Keratinocyte (primary cell): Measurements from ENCODE around the gene IQSEC2. TPM values are rescaled to one million over a fixed set of nuclear protein-coding genes. Genes with fewer than 3 reads are reported as not detected.

Experiments
- DNase-seq: peaks from one replicate; pipeline ENCODE4 v3.0.0-alpha.2; 2011; ENCODE audit warnings: low read depth, missing footprints, low spot score
- FAIRE-seq: peaks from 2 replicates; lab custom pipeline; 2011; peaks lifted over from hg19 to GRCh38; lab: Jason Lieb, UNC
- H2AFZ ChIP-seq: 2 replicates; pipeline ENCODE4 v1.6.0; 2012; ENCODE audit warnings: low read length, control low read depth, inconsistent platforms; ENCODE audit not compliant: control insufficient read depth
- H3K27ac ChIP-seq: 2 replicates; pipeline ENCODE4 v1.5.1; 2011; ENCODE audit warnings: low read length; ENCODE audit not compliant: control insufficient read depth, insufficient read depth
- H3K27me3 ChIP-seq: 3 replicates; pipeline ENCODE4 v1.6.0; 2011; ENCODE audit warnings: low read length; ENCODE audit not compliant: control insufficient read depth, insufficient read depth; ENCODE audit errors: extremely low read depth
- H3K36me3 ChIP-seq, 2 experiments: 2 replicates in 1 of 2; 3 replicates in 1 of 2; pipeline ENCODE4 v1.5.1; 2011; ENCODE audit warnings: low read length in 2 of 2, mild to moderate bottlenecking in 1 of 2; ENCODE audit not compliant: control insufficient read depth in 2 of 2, insufficient read depth in 2 of 2; ENCODE audit errors: extremely low read depth in 1 of 2
- H3K4me1 ChIP-seq: 3 replicates; pipeline ENCODE4 v1.5.1; 2011; ENCODE audit warnings: low read length; ENCODE audit not compliant: control insufficient read depth, insufficient read depth; ENCODE audit errors: extremely low read depth
- H3K4me2 ChIP-seq: 3 replicates; pipeline ENCODE4 v1.6.0; 2011; ENCODE audit warnings: low read depth, low read length; ENCODE audit not compliant: control insufficient read depth, insufficient read depth; ENCODE audit errors: extremely low read depth
- H3K4me3 ChIP-seq, 3 experiments: fragments of 200-600 bp in 1 of 3; sonication (generic) in 1 of 3; 2 replicates in 2 of 3; 3 replicates in 1 of 3; pipeline ENCODE4 v1.5.1; 2011 to 2016; ENCODE audit warnings: low read length in 3 of 3, mild to moderate bottlenecking in 3 of 3, control low read depth in 2 of 3, inconsistent platforms in 1 of 3, low read depth in 1 of 3, mixed read lengths in 1 of 3, mixed run types in 1 of 3, moderate library complexity in 1 of 3; ENCODE audit not compliant: control insufficient read depth in 2 of 3, insufficient read depth in 2 of 3; ENCODE audit errors: extremely low read depth in 1 of 3
- H3K79me2 ChIP-seq: 2 replicates; pipeline ENCODE4 v1.6.0; 2012; ENCODE audit warnings: low read length; ENCODE audit not compliant: control insufficient read depth, insufficient read depth
- H3K9ac ChIP-seq: 3 replicates; pipeline ENCODE4 v1.6.0; 2011; ENCODE audit warnings: low read length; ENCODE audit not compliant: control insufficient read depth, insufficient read depth; ENCODE audit errors: extremely low read depth
- H3K9me1 ChIP-seq: 3 replicates; pipeline ENCODE4 v1.6.0; 2011; ENCODE audit warnings: low read length; ENCODE audit not compliant: control insufficient read depth, insufficient read depth; ENCODE audit errors: extremely low read depth
- H3K9me3 ChIP-seq: 2 replicates; pipeline ENCODE4 v1.5.1; 2012; ENCODE audit warnings: low read depth, low read length; ENCODE audit not compliant: control insufficient read depth
- H4K20me1 ChIP-seq: 3 replicates; pipeline ENCODE4 v1.6.0; 2011; ENCODE audit warnings: low read length; ENCODE audit not compliant: control insufficient read depth, insufficient read depth; ENCODE audit errors: extremely low read depth
- CTCF ChIP-seq, 3 experiments: IDR thresholded peaks in 1 of 3; conservative IDR thresholded peaks in 1 of 3; optimal IDR thresholded peaks in 1 of 3; 2 replicates in 2 of 3; 3 replicates in 1 of 3; pipeline versions ENCODE3 to v1.5.1; 2011; ENCODE audit warnings: low read length in 3 of 3, mild to moderate bottlenecking in 3 of 3, moderate library complexity in 2 of 3, control low read depth in 1 of 3, inconsistent platforms in 1 of 3; ENCODE audit not compliant: insufficient read depth in 2 of 3; ENCODE audit errors: extremely low read depth in 1 of 3
- EZH2 ChIP-seq: IDR thresholded peaks from one replicate; pipeline ENCODE4 v1.6.1; 2012; ENCODE audit warnings: inconsistent platforms, mild to moderate bottlenecking, low read length, moderate library complexity
- dilution Hi-C: fragments of 300-500 bp; cut with MboI; formaldehyde crosslinking; loops from one replicate; pipeline ENCODE4 v1.7.0; 2020; ENCODE audit warnings: low sequenced_read_pairs; ENCODE audit not compliant: extremely low pct_ligation_motif_present
- polyA plus RNA-seq, 5 experiments: library from polyadenylated mRNA; depleted of rRNA in 3 of 5; stranded (reverse) in 3 of 5; stranded (forward) in 1 of 5; unstranded in 1 of 5; fragments of >200 nt; gene quantifications; 1 replicate in 1 of 5; 2 replicates in 3 of 5; 3 replicates in 1 of 5; pipeline versions ENCODE4 v1.2.1 to v1.2.3, GENCODE V29; 2011 to 2012; ENCODE audit warnings: missing spikeins in 2 of 5, low read depth in 1 of 5, low replicate concordance in 1 of 5

Gene IQSEC2
- polyA plus RNA-seq, 1 donor (not counting 4 experiments of a cell fraction or from before 2014, with no cell fraction given), result 4.7 TPM

GRCh38 chrX:53265771-53266574 is 15.4 kb downstream of the IQSEC2 start:
- H3K4me1 ChIP-seq, result peaks cover 37% of the 10 kb centered on the region
- H3K79me2 ChIP-seq, result no peaks in the 10 kb centered on the region
- no peak overlapping the region for H3K9ac ChIP-seq
- H3K9me1 ChIP-seq, result no peaks in the 10 kb centered on the region
- no peak overlapping the region for H3K27ac ChIP-seq
- peaks cover 10% of the 10 kb centered on the region for H3K27me3 ChIP-seq
- H3K36me3 ChIP-seq, result no peaks in the 10 kb centered on the region
- peak overlapping the region; percentile 22 for H3K4me2 ChIP-seq
- no peak overlapping the region for H2AFZ ChIP-seq
- no peaks in the 10 kb centered on the region for H4K20me1 ChIP-seq
- H3K9me3 ChIP-seq, result no peaks in the 10 kb centered on the region
- TF ChIP-seq CTCF (optimal IDR thresholded peaks at IDR 0.05 in 1 of 3, IDR thresholded peaks at IDR 0.05 in 1 of 3, conservative IDR thresholded peaks at IDR 0.05 in 1 of 3; ENCODE audit: extremely low read depth in 1 of 3, insufficient read depth in 2 of 3, low read length in 3 of 3), result no peak
- no peak for TF ChIP-seq EZH2
- no peak overlapping the region for H3K4me3 ChIP-seq
- dilution Hi-C loops, result no loop called here
- FAIRE-seq (no peak), DNase-seq (no peak)

- no peak overlapping the region for H3K4me2 ChIP-seq
- H3K9ac ChIP-seq, result no peak overlapping the region
- peak; percentile 35 for DNase-seq
- H3K36me3 ChIP-seq, result no peaks in the 10 kb centered on the region
- H3K4me1 ChIP-seq, result peaks cover 36% of the 10 kb centered on the region
- no peak overlapping the region for H3K27ac ChIP-seq
- H3K9me3 ChIP-seq, result no peaks in the 10 kb centered on the region
- FAIRE-seq, result no peak
- no peak overlapping the region for H3K4me3 ChIP-seq
- H3K9me1 ChIP-seq, result no peaks in the 10 kb centered on the region
- H2AFZ ChIP-seq, result no peak overlapping the region
- H3K27me3 ChIP-seq, result peaks cover 15% of the 10 kb centered on the region
- no peaks in the 10 kb centered on the region for H3K79me2 ChIP-seq
- no peak for TF ChIP-seq EZH2
- dilution Hi-C loops, result no loop called here
- H4K20me1 ChIP-seq, result no peaks in the 10 kb centered on the region
These were observed 17.7 kb downstream of the IQSEC2 start for GRCh38 chrX:53263597-53264094.
